IPS-20b (cell line): ENCODE data around the gene SYNJ2.

Experiments
- H3K27ac ChIP-seq: one replicate; pipeline ENCODE4 v1.5.1; 2013; ENCODE audit warnings: low read length
- H3K27me3 ChIP-seq: 2 replicates; pipeline ENCODE4 v1.6.1; 2013; ENCODE audit warnings: mild to moderate bottlenecking, low read length, inconsistent platforms; ENCODE audit not compliant: insufficient read depth
- H3K36me3 ChIP-seq: 2 replicates; pipeline ENCODE4 v1.6.1; 2013; ENCODE audit warnings: low read depth, mild to moderate bottlenecking, inconsistent platforms, low read length, moderate library complexity; ENCODE audit not compliant: insufficient read depth
- H3K4me1 ChIP-seq: 2 replicates; pipeline ENCODE4 v1.6.1; 2013; ENCODE audit warnings: mild to moderate bottlenecking, control low read depth, inconsistent platforms, low read length, moderate library complexity; ENCODE audit not compliant: insufficient read depth
- H3K4me3 ChIP-seq: 2 replicates; pipeline ENCODE4 v1.5.1; 2013; ENCODE audit warnings: mild to moderate bottlenecking, low read length, inconsistent platforms
- H3K9ac ChIP-seq: 2 replicates; pipeline ENCODE4 v1.6.1; 2013; ENCODE audit warnings: low read depth, mild to moderate bottlenecking, inconsistent platforms, low read length, moderate library complexity
- H3K9me3 ChIP-seq: 2 replicates; pipeline ENCODE4 v1.6.1; 2013; ENCODE audit warnings: mild to moderate bottlenecking, low read depth, low read length, inconsistent platforms; ENCODE audit not compliant: insufficient read depth

Gene SYNJ2

DNA sequence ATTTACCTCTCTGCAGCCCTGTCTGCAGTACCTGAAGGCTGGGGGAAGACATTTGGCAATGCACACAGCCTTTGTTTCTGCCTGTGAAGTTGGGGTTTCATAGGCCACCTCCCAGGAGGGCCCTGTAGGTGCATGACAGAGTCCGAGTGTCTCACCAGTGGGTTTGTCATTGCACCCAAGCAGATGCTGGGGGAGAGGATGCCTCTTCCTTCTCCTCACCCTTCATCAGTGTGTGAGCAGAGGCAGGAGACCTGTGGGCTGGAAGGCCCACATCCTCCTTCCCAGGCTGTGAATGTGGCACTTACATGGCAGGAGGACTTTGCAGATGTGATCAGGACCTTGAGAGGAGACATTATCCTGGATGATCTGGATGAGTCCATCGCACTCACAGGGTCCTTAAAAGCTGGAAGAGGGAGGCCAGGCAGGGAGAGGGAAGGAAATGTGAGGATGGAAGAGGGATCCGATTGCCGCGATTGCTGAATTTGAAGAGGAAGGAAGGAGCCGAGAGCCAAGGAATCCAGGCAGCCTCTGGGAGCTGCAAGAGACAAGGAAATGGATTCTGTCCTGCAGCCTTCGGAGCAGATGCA, 30.4 kb downstream of the SYNJ2 start:
- Histone ChIP-seq H3K27me3 (no peaks in the 10 kb centered on the region), H3K36me3 (no peaks in the 10 kb centered on the region), H3K4me3 (no peak overlapping the region), H3K27ac (no peak overlapping the region), H3K4me1 (0 out of 2 replicates have a peak, but pooled peaks cover 4% of the 10 kb centered on the region), H3K9ac (no peak overlapping the region), H3K9me3 (no peaks in the 10 kb centered on the region)

DNA sequence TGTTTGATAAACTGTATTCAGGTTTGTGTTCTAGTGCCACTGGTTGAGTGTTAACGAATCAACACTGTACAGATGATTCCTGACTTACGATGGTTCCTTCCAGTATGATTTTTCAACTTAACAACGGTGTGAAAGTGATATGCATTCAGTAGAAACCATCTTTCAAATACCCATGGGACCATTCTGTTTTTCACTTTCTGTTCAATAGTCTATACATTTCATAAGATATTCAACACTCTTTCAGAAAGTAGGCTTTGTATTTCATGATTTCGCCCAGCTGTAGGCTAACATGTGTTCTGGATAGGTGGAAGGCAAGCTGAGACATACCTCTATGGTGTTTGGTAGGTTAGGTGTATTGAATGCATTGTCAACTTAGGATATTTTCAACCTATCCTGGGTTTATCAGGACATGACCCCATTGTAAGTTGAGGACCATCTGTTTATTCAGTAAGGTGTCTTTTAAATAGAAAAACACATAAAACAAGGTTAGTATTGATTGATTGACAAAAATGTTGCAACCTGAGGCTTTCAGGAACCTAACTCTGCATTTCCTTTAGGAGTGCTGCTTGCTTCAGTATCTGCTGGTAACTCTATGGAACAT, 32.3 kb downstream of the SYNJ2 start:
- H3K9ac ChIP-seq = no peak overlapping the region
- H3K4me1 ChIP-seq = 0 out of 2 replicates have a peak, but pooled peaks cover 4% of the 10 kb centered on the region

DNA sequence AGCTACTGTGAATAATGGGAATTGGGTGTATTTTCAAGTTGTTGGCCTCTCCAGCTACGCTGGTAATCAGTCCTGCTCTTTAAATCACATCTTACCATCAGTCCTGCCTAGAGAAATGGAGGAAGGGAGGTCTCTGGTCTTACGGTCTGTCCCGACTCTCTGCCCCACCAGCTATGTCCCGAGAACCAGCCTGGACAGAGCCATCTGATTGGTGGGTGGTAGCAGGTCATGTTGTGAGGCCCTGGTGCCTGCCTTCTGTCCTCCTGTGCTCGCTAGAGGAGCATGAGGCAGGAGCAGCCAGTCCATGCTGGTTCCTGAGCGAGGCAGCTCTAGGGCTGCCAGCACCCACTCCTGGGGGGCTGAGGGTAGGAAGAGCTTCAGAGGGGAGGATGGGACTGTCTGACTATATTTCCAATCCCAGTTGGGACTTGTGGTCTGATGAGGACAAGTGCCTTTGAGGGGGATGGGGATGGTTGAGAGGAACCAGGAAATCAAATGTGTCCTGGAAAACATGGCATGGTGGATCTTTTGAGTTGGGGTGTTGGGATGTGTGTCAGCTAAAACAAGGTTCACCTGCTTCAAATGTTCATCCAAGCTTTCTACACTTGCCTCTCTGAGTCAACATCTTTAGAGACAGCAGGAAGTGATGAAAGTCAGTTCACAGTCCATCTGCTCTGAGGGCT, 33.0 kb downstream of the SYNJ2 start:
- H3K4me3 ChIP-seq = no peak overlapping the region
- H3K4me1 ChIP-seq = 0 out of 2 replicates have a peak, but pooled peaks cover 4% of the 10 kb centered on the region
- no peaks in the 10 kb centered on the region for H3K27me3 ChIP-seq
- no peak overlapping the region for H3K27ac ChIP-seq
- no peaks in the 10 kb centered on the region for H3K9me3 ChIP-seq
- H3K36me3 ChIP-seq = no peaks in the 10 kb centered on the region; the same call in 1 of the 2 replicates
- no peak overlapping the region for H3K9ac ChIP-seq

More for the DNA sequence above, 32.3 kb downstream of the SYNJ2 start:
- no peaks in the 10 kb centered on the region; the same call in 1 of the 2 replicates for H3K36me3 ChIP-seq
- H3K4me3 ChIP-seq = no peak overlapping the region
- no peaks in the 10 kb centered on the region for H3K27me3 ChIP-seq
- no peaks in the 10 kb centered on the region for H3K9me3 ChIP-seq
- H3K27ac ChIP-seq = no peak overlapping the region

DNA sequence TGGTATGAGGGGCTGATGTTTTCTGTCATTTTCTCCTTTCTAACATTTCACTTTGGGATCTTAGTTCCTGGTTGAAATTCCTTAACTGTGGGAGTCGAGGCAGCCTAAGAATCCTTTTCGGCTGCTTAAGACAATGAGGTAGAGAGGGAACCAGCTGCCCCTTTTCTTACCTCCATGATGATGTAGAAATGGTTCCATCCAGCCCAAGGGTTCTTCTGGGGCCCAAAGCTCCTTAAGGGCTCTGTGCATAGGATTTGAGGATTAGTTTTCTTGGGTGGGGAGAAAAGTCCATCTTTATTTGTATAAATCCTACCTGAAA, 33.5 kb downstream of the SYNJ2 start:
- Histone ChIP-seq H3K27me3 (no peaks in the 10 kb centered on the region), H3K9me3 (no peaks in the 10 kb centered on the region), H3K4me3 (no peak overlapping the region), H3K9ac (no peak overlapping the region), H3K27ac (no peak overlapping the region), H3K36me3 (peaks cover 2% of the 10 kb centered on the region), H3K4me1 (0 out of 2 replicates have a peak, but pooled peaks cover 4% of the 10 kb centered on the region)

DNA sequence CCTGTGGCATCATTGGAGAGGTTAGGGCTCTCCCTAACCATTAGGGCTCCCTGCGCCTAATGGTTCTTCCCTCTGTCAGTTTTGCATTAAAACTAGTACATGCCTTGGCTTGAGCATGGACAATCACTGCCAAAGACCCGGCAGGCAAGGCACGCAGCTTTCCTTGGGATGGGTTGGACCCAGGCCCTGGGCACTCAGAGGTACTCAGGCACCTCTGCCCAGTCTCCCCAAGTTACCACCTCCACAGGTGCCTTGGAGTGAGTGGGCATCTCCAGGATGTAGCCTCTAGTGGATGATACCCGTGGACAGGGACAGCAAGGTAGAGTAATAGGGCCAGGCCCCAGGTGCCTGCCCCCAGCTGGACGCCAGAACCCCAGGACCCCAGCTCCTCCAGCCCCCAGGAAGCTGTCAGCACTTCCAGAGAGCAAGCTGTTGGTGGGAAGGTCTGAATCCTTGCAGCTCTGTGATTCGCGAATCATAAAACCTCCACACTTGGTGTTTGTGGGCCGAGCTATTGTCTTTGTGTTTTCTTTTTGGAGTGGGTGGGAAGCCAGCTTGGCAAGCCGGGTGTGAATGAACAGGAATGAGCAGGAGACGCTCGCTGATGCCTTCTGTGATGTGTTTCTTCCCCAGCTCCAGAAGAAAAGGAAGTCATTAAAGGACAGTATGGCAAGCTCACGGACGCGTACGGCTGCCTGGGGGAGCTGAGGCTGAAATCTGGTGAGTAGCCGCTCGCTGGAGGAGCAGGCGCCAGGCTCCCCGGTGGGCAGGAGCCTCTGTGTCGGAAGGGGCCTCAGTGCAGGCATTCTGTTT, 35.1 kb downstream of the SYNJ2 start:
- no peaks in the 10 kb centered on the region for H3K9me3 ChIP-seq
- no peaks in the 10 kb centered on the region for H3K27me3 ChIP-seq
- no peaks in the 10 kb centered on the region for H3K4me1 ChIP-seq
- H3K9ac ChIP-seq = no peak overlapping the region
- no peak overlapping the region for H3K27ac ChIP-seq
- H3K36me3 ChIP-seq = peaks cover 6% of the 10 kb centered on the region
- no peak overlapping the region for H3K4me3 ChIP-seq

DNA sequence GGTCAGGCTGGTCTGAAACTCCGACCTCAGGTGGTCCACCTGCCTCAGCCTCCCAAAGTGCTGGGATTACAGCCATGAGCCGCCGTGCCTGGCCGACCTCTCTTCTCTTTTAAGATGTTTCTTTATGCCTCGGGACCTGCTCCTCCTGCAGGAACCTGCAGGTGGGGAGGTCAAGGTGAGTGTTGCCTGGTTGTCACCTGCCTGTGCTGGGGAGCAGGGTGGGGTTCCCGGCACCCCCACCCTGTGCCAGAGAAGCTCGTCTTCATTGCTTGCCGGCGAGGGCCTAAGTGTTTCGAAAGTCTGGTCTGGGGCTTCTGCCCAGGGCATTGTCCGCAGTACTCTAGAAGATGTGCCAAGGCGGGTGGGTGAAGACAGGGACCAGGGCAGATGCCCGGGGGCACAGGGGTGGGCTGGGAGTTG, 36.0 kb downstream of the SYNJ2 start:
- no peaks in the 10 kb centered on the region for H3K4me1 ChIP-seq
- no peaks in the 10 kb centered on the region for H3K27me3 ChIP-seq
- H3K9me3 ChIP-seq = no peaks in the 10 kb centered on the region
- peaks cover 6% of the 10 kb centered on the region for H3K36me3 ChIP-seq
- H3K27ac ChIP-seq = no peak overlapping the region
- H3K4me3 ChIP-seq = no peak overlapping the region
- H3K9ac ChIP-seq = no peak overlapping the region

DNA sequence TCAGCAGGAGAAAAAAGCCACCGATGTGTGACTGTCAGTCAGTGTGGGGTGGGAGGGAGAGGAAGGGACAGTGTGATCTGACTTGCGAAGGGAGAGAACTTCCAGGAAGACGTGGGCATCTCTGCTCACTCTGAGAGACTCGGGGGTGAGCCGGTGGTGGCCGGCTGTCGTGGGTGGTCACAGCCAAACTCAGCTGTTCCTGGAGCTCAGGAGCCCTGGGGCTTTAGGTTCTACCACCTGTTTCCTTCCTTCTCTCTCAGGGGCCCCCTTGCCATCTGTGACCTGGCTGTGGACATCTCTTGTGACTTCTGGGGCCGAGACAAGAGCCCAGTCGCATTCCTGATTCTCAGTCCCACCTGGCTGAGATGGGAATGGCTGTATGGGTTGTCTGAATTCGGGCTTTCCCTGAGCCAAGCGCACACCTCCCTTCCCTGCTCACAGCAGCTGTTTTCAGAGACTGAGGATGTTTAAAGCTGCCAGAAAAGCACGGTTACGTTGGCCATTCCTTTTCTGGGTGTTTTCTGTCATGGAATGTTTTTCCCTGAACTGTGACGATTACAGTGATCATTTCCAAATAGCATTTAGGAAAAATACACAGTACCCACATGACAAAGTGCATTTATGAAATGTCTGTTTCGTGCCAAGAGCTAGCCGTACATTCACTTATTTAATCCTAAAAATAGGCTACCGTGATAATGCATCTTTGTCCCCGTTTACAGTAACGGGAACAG, 36.5 kb downstream of the SYNJ2 start:
- H3K36me3 ChIP-seq = peaks cover 6% of the 10 kb centered on the region
- H3K4me3 ChIP-seq = no peak overlapping the region
- H3K9ac ChIP-seq = no peak overlapping the region
- no peaks in the 10 kb centered on the region for H3K9me3 ChIP-seq
- H3K27ac ChIP-seq = no peak overlapping the region
- no peaks in the 10 kb centered on the region for H3K27me3 ChIP-seq
- H3K4me1 ChIP-seq = no peaks in the 10 kb centered on the region

DNA sequence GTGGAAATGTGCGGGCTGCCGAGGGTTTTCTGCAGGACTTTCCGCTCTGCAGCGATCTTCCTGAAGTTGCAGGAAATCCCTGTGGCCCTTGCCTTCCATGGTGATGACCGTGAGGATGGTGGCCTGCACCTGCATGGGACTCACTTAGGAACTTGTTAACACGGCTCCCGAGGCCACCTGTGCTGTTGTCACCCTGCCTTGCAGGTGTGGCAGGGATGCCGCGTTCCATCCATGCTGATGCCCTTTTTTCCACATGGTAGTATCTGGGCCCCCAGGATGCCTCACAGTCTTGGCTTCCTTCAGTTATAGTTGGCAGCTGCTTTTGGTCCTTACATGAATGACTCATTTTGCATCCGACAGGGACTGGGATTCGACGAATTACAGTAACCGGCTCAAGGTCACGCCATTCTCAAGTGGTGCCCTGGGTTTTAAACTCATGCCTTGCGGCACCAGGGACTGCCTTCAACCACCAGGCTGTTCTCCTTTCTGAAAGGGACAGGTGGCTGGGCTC, 37.2 kb downstream of the SYNJ2 start:
- H3K36me3 ChIP-seq = peaks cover 6% of the 10 kb centered on the region
- no peak overlapping the region for H3K9ac ChIP-seq

DNA sequence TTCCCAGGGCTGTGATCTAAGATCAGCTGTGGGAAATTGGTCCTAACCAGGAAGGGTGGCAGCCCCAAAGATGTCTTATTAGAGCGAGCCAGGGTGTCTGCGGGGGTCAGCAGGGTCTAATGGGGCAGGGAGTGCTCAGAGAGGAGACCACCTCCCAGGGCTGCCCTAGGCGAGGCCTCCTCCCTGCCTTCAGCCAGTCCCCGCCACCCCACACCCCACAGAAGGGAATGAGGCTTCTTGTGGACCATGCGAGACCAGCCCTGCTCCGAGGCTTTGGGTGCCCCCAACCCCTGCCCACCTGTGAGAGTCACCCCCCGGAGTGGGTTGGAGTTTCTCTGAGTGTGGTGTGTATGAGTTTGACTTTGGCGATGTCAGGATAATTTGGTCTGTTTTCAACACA, 37.8 kb downstream of the SYNJ2 start:
- H3K4me1 ChIP-seq = no peaks in the 10 kb centered on the region
- no peak overlapping the region for H3K4me3 ChIP-seq
- H3K36me3 ChIP-seq = peaks cover 6% of the 10 kb centered on the region
- H3K9ac ChIP-seq = no peak overlapping the region
- H3K27ac ChIP-seq = no peak overlapping the region
- no peaks in the 10 kb centered on the region for H3K9me3 ChIP-seq
- H3K27me3 ChIP-seq = no peaks in the 10 kb centered on the region

More for the DNA sequence above, 37.2 kb downstream of the SYNJ2 start:
- Histone ChIP-seq H3K27ac (no peak overlapping the region), H3K27me3 (no peaks in the 10 kb centered on the region), H3K4me3 (no peak overlapping the region), H3K4me1 (no peaks in the 10 kb centered on the region), H3K9me3 (no peaks in the 10 kb centered on the region)

DNA sequence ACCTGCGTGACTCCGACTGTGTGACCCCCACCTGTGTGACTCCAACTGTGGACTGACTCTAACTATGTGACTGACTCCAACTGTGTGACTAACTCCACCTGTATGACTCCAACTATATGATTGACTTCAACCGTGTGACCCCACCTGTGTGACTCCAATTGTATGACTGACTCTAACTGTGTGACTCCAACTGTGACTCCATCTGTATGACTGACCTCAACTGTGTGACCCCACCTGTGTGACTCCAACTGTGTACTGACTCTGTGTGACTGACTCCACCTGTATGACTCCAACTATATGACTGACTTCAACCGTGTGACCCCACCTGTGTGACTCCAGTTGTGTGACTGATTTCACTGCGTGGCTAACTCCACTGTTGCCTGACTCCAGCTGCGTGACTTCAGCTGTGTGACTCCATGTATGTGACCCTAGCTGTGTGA, 38.6 kb downstream of the SYNJ2 start:
- Histone ChIP-seq H3K27ac (no peak overlapping the region), H3K4me3 (no peak overlapping the region), H3K9me3 (no peaks in the 10 kb centered on the region), H3K4me1 (no peaks in the 10 kb centered on the region), H3K36me3 (peaks cover 6% of the 10 kb centered on the region), H3K9ac (no peak overlapping the region), H3K27me3 (no peaks in the 10 kb centered on the region)

DNA sequence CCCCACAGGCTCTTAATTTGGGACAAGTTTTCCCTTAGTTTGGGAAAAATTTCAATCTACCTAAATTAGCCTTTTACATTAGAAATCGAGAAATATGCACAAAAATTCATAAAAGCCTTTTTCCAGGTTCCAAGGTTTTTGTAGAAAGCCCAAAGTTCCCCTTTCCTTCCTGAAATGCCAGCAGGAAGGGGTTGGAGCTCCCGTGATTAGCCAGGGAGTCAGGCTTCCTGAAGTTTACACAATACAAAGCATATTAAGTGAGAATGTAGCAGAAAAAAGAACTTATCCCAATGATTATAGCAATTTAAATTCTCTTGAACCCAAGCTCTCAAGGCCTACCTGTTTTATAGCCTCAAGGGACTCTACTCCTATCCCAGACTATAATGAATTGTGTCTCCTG, 39.1 kb downstream of the SYNJ2 start:
- no peaks in the 10 kb centered on the region for H3K4me1 ChIP-seq
- H3K4me3 ChIP-seq = no peak overlapping the region
- no peak overlapping the region for H3K27ac ChIP-seq
- H3K27me3 ChIP-seq = no peaks in the 10 kb centered on the region
- no peaks in the 10 kb centered on the region for H3K9me3 ChIP-seq
- H3K9ac ChIP-seq = no peak overlapping the region
- peaks cover 6% of the 10 kb centered on the region for H3K36me3 ChIP-seq
